Hepatocyte (in vitro differentiated cells): ENCODE results near the gene CLSTN1.

Source experiments
- EZH2 ChIP-seq: fragments of 200-600 bp; sonication (generic); IDR thresholded peaks from 2 replicates; pipeline ENCODE4 v1.6.1; 2016; ENCODE audit warnings: antibody characterized with exemption, mild to moderate bottlenecking, borderline replicate concordance
- TF ChIP-seq, protein P1 (sequence below): fragments of 200-600 bp; sonication (generic); IDR thresholded peaks from 2 replicates; pipeline ENCODE4 v1.5.1; 2016; ENCODE audit warnings: antibody characterized with exemption, mild to moderate bottlenecking; ENCODE audit not compliant: poor library complexity

DNA sequence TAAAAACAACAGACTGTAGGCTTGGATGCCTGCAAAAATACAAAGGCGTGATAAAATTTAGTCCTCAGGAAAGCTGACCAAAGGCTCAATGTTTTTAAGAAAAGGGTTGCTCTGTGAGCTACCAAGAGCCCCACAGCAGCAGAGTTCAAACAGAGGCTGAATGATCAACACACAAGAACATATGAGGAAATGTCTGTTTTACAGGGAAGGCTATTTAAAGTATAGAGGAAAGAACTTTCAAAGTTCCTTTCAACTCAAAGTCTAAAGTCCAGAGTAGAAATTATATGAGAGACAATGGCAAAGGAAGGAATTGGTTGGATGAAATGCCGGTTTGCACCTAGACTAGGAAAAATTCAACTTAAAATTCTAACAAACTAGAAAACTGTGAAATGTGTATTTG lies 8.6 kb downstream of the CLSTN1 start:
- no peak for TF ChIP-seq EZH2
- TF ChIP-seq, protein P1, sequence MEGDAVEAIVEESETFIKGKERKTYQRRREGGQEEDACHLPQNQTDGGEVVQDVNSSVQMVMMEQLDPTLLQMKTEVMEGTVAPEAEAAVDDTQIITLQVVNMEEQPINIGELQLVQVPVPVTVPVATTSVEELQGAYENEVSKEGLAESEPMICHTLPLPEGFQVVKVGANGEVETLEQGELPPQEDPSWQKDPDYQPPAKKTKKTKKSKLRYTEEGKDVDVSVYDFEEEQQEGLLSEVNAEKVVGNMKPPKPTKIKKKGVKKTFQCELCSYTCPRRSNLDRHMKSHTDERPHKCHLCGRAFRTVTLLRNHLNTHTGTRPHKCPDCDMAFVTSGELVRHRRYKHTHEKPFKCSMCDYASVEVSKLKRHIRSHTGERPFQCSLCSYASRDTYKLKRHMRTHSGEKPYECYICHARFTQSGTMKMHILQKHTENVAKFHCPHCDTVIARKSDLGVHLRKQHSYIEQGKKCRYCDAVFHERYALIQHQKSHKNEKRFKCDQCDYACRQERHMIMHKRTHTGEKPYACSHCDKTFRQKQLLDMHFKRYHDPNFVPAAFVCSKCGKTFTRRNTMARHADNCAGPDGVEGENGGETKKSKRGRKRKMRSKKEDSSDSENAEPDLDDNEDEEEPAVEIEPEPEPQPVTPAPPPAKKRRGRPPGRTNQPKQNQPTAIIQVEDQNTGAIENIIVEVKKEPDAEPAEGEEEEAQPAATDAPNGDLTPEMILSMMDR: no peak
